OCI-LY1 (cell line): ENCODE data around the gene PPBP.

Experiments
- H2AFZ ChIP-seq: fragments of 200-600 bp; sonication (generic), shearing (Covaris generic); 2 replicates; pipeline ENCODE4 v1.6.0; 2014; ENCODE audit warnings: antibody characterized with exemption, mild to moderate bottlenecking, low read length
- H3F3A ChIP-seq: fragments of 200-600 bp; sonication (generic), shearing (Covaris generic); 2 replicates; pipeline ENCODE4 v1.6.0; 2014; ENCODE audit warnings: mild to moderate bottlenecking, antibody characterized with exemption, low read length, moderate library complexity; ENCODE audit not compliant: insufficient read depth
- H3K27ac ChIP-seq: fragments of 200-600 bp; sonication (generic); 2 replicates; pipeline ENCODE4 v1.5.1; 2014; ENCODE audit warnings: low read length, mixed run types, mild to moderate bottlenecking, low read depth; ENCODE audit not compliant: poor library complexity, severe bottlenecking
- H3K27me3 ChIP-seq: fragments of 200-600 bp; sonication (generic); 2 replicates; pipeline ENCODE4 v1.6.0; 2014; ENCODE audit warnings: antibody characterized with exemption, mild to moderate bottlenecking, low read length, moderate library complexity; ENCODE audit not compliant: insufficient read depth
- H3K36me3 ChIP-seq: fragments of 200-600 bp; sonication (generic); 2 replicates; pipeline ENCODE4 v1.6.1; 2014; ENCODE audit warnings: mild to moderate bottlenecking, antibody characterized with exemption, low read length, moderate library complexity, mixed read lengths; ENCODE audit not compliant: insufficient read depth
- H3K4me1 ChIP-seq: fragments of 200-600 bp; sonication (generic); 2 replicates; pipeline ENCODE4 v1.5.1; 2014; ENCODE audit warnings: mild to moderate bottlenecking, low read length, moderate library complexity; ENCODE audit not compliant: insufficient read depth, severe bottlenecking
- H3K4me2 ChIP-seq: fragments of 200-600 bp; sonication (generic), shearing (Covaris generic); 2 replicates; pipeline ENCODE4 v1.6.1; 2014; ENCODE audit warnings: low read length
- H3K4me3 ChIP-seq: fragments of 200-600 bp; sonication (generic); 2 replicates; pipeline ENCODE4 v1.5.1; 2014; ENCODE audit warnings: low read length, low read depth, mild to moderate bottlenecking, mixed read lengths; ENCODE audit not compliant: poor library complexity, severe bottlenecking
- H3K79me2 ChIP-seq: fragments of 200-600 bp; shearing (Covaris generic); 2 replicates; pipeline ENCODE4 v1.6.1; 2016; ENCODE audit warnings: mixed run types, low read length, mixed read lengths; ENCODE audit not compliant: insufficient read depth
- H3K9ac ChIP-seq: fragments of 200-600 bp; sonication (generic), shearing (Covaris generic); 2 replicates; pipeline ENCODE4 v1.6.1; 2014; ENCODE audit warnings: mild to moderate bottlenecking, low read length, mixed read lengths
- H3K9me2 ChIP-seq: fragments of 200-600 bp; sonication (generic), shearing (Covaris generic); 2 replicates; pipeline ENCODE4 v1.6.1; 2014; ENCODE audit warnings: low read depth, mild to moderate bottlenecking, low read length, mixed read lengths
- H3K9me3 ChIP-seq: fragments of 200-600 bp; shearing (Covaris generic); 2 replicates; pipeline ENCODE4 v1.6.1; 2014; ENCODE audit warnings: low read length, mixed read lengths
- H4K20me1 ChIP-seq: fragments of 200-600 bp; sonication (generic), shearing (Covaris generic); 2 replicates; pipeline ENCODE4 v1.6.0; 2016; ENCODE audit warnings: mild to moderate bottlenecking, low read length; ENCODE audit not compliant: insufficient read depth
- EZH2 ChIP-seq: fragments of 200-600 bp; sonication (generic), shearing (Covaris generic); IDR thresholded peaks from 2 replicates; pipeline ENCODE4 v1.8.0; 2017; ENCODE audit warnings: borderline replicate concordance, mixed run types, mild to moderate bottlenecking, antibody characterized with exemption, low read length, moderate library complexity, mixed read lengths
- TF ChIP-seq, protein P1 (sequence below): fragments of 200-600 bp; sonication (generic), shearing (Covaris generic); IDR thresholded peaks from 2 replicates; pipeline ENCODE4 v1.5.1; 2017; ENCODE audit warnings: mild to moderate bottlenecking, antibody characterized with exemption, low read length, moderate library complexity, mixed read lengths

PPBP gene

GRCh38 chr4:73976217-73976616 is 11.8 kb downstream of the PPBP start:
- no peaks in the 10 kb centered on the region for H3K9me2 ChIP-seq
- H3K4me2 ChIP-seq, result no peak overlapping the region
- no peaks in the 10 kb centered on the region for H3K27me3 ChIP-seq
- H3K9me3 ChIP-seq, result no peaks in the 10 kb centered on the region
- H3K79me2 ChIP-seq, result no peaks in the 10 kb centered on the region
- no peak overlapping the region for H3K9ac ChIP-seq
- H3K36me3 ChIP-seq, result no peaks in the 10 kb centered on the region
- no peak overlapping the region for H2AFZ ChIP-seq
- no peak for TF ChIP-seq EZH2
- TF ChIP-seq, protein P1, sequence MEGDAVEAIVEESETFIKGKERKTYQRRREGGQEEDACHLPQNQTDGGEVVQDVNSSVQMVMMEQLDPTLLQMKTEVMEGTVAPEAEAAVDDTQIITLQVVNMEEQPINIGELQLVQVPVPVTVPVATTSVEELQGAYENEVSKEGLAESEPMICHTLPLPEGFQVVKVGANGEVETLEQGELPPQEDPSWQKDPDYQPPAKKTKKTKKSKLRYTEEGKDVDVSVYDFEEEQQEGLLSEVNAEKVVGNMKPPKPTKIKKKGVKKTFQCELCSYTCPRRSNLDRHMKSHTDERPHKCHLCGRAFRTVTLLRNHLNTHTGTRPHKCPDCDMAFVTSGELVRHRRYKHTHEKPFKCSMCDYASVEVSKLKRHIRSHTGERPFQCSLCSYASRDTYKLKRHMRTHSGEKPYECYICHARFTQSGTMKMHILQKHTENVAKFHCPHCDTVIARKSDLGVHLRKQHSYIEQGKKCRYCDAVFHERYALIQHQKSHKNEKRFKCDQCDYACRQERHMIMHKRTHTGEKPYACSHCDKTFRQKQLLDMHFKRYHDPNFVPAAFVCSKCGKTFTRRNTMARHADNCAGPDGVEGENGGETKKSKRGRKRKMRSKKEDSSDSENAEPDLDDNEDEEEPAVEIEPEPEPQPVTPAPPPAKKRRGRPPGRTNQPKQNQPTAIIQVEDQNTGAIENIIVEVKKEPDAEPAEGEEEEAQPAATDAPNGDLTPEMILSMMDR, result no peak
- no peaks in the 10 kb centered on the region for H3K4me1 ChIP-seq
- no peaks in the 10 kb centered on the region for H3F3A ChIP-seq
- H4K20me1 ChIP-seq, result no peaks in the 10 kb centered on the region
- no peak overlapping the region for H3K4me3 ChIP-seq
- no peak overlapping the region for H3K27ac ChIP-seq

GRCh38 chr4:73974352-73974751 is 13.6 kb downstream of the PPBP start:
- Histone ChIP-seq H2AFZ (no peak overlapping the region), H3K4me1 (no peaks in the 10 kb centered on the region), H3K27ac (no peak overlapping the region), H3K4me2 (no peak overlapping the region), H3F3A (no peaks in the 10 kb centered on the region), H3K79me2 (no peaks in the 10 kb centered on the region), H3K4me3 (no peak overlapping the region), H3K9me2 (no peaks in the 10 kb centered on the region), H3K27me3 (no peaks in the 10 kb centered on the region), H3K9me3 (no peaks in the 10 kb centered on the region), H3K36me3 (no peaks in the 10 kb centered on the region), H4K20me1 (no peaks in the 10 kb centered on the region), H3K9ac (no peak overlapping the region)
- TF ChIP-seq, protein P1, result no peak
- TF ChIP-seq EZH2, result no peak

DNA sequence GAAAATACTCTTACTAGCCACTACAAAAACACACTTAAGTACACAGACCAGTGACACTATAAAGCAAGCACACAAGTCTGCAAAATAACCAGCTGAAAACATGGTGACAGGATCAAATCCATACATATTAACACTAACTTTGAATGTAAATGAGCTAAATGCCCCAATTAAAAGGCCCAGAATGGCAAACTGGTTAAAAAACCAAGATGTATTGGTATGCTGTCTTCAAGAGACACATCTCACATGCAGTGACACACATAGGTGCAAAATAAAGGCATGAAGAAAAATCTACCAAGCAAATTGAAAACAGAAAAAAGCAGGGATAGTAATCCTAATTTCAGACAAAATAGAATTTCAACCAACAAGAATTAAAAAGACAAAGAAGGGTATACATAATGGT is 17.0 kb downstream of the PPBP start:
- Histone ChIP-seq H3K27ac (no peak overlapping the region), H3K4me2 (no peak overlapping the region), H3K9me2 (no peaks in the 10 kb centered on the region), H3K27me3 (no peaks in the 10 kb centered on the region), H3K36me3 (no peaks in the 10 kb centered on the region), H2AFZ (no peak overlapping the region), H3K4me1 (no peaks in the 10 kb centered on the region), H3K9ac (no peak overlapping the region), H3K9me3 (no peaks in the 10 kb centered on the region), H4K20me1 (no peaks in the 10 kb centered on the region), H3F3A (no peaks in the 10 kb centered on the region), H3K4me3 (no peak overlapping the region), H3K79me2 (no peaks in the 10 kb centered on the region)
- TF ChIP-seq, protein P1, result no peak
- no peak for TF ChIP-seq EZH2
